OCI-LY3 (cell line): ENCODE data around the gene TAF8.

Source experiments
- CTCF ChIP-seq: fragments of 200-600, 300-600 bp; sonication (generic); IDR thresholded peaks from 2 replicates; pipeline ENCODE4 v1.5.1; 2014; ENCODE audit warnings: antibody characterized with exemption, low read length, low read depth
- EZH2phosphoT487 ChIP-seq: fragments of 200-600 bp; shearing (Covaris generic); IDR thresholded peaks from 2 replicates; pipeline ENCODE4 v1.6.1; 2018; ENCODE audit warnings: antibody characterized with exemption, mixed run types, low read depth

GRCh38 chr6:42091718-42092023 is 41.3 kb downstream of the TAF8 start:
- TF ChIP-seq CTCF, result no peak
- TF ChIP-seq EZH2phosphoT487, result no peak
